Mononuclear cell (primary cell): Measurements from ENCODE around the gene SGPP1. TPM values are rescaled to one million over a fixed set of nuclear protein-coding genes. Genes with fewer than 3 reads are reported as not detected.
"Not testable (repeated sequence)": the region's sequence is repeated elsewhere in the genome, so short reads cannot be mapped to it uniquely, and the experiment has no call there.

Source experiments
- H3K27me3 ChIP-seq: 2 replicates; pipeline ENCODE4 v1.6.0; 2011; ENCODE audit warnings: low read length, control low read depth; ENCODE audit not compliant: insufficient read depth
- H3K4me1 ChIP-seq: 2 replicates; pipeline ENCODE4 v1.5.1; 2011; ENCODE audit warnings: mild to moderate bottlenecking, low read length, control low read depth; ENCODE audit not compliant: insufficient read depth
- H3K4me3 ChIP-seq: 2 replicates; pipeline ENCODE4 v1.5.1; 2011; ENCODE audit warnings: mild to moderate bottlenecking, low read length, moderate library complexity
- H3K9me3 ChIP-seq: 2 replicates; pipeline ENCODE4 v1.5.1; 2011; ENCODE audit warnings: low read depth, mild to moderate bottlenecking, control low read depth, low read length
- total RNA-seq: library from RNA; depleted of rRNA; stranded (reverse); fragments of >200 nt; gene quantifications from one replicate; pipeline ENCODE4 v1.2.3, GENCODE V29; 2012

Gene SGPP1
- total RNA-seq, 1 donor: 21.8 TPM

DNA sequence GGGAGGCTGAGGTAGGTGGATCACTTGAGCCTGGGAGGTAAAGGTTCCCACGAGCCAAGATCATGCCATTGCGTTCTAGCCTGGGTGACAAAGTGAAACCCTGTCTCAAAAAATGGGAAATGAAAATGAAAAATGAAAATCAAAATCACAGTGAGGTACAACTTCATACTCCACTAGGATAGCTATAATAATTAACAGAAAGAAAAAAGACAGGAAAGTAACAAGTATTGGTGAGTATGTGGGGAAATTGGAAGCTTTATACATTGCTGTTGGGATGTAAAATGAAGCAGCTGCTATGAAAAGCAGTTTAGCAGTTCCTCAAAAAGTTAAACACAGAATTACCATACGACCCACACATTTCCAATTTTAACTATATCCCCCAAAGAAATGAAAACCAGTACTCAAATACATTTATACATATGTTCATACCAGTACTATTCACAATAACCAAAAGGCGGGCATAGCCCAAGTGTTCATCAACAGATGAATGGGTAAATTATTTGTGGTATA lies 22.2 kb downstream of the SGPP1 start:
- H3K9me3 ChIP-seq: no peaks in the 10 kb centered on the region
- H3K27me3 ChIP-seq: no peaks in the 10 kb centered on the region
- no peak overlapping the region for H3K4me3 ChIP-seq
- H3K4me1 ChIP-seq: peaks cover 16% of the 10 kb centered on the region

DNA sequence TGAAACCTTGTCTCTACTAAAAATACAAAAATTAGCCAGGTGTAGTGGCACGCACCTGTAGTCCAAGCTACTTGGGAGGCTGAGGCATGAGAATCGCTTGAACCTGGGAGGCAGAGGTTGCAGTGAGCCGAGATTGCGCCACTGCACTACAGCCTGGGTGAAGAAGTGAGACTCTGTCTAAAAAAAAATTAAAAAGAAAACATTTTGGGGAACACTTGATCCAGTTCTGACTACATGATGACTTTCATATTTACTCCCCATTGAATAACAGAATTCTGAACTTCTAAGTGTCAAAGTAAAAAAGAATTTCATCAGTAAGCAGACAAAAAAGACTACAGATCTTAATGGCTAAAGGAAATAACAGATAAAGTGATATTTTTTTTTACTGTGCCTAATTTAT lies 25.3 kb downstream of the SGPP1 start:
- H3K27me3 ChIP-seq, H3K9me3 ChIP-seq, H3K4me3 ChIP-seq: not testable (repeated sequence)
- H3K4me1 ChIP-seq: peaks cover 16% of the 10 kb centered on the region

DNA sequence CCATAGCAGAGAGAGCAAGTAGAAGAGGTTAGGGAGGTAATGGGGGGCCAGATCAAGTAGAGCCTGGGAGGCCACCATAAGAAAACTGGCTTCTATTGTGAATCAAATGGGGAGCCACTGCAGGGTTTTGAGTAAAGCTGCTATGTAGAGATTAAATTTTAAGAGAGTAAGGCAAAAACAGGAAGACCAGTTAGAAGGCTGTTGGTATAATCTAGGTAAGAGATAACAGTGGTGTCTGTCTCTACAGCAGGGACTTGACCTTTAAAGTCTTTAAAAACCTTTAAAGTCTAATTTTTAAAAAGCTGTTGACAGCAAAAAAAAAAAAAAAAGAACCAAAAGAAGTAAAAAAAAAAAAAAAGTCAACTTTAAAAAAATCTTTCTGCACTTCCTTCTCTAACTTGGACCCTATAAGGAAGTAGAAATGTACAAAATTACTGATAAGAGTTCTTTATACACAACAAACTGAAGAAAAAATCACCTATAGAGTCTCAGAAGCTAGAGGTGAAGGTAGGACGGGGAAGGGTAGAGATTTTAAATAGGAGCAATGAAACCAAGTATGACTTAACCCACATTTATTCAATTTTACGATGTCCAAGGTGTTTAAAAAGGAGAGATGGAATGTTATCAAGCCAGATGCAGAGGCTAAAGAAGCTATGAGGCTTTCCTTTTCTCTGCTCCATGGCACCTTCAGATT lies 26.1 kb downstream of the SGPP1 start:
- H3K4me1 ChIP-seq: peaks cover 16% of the 10 kb centered on the region
- no peaks in the 10 kb centered on the region for H3K9me3 ChIP-seq
- H3K4me3 ChIP-seq: no peak overlapping the region
- H3K27me3 ChIP-seq: no peaks in the 10 kb centered on the region

DNA sequence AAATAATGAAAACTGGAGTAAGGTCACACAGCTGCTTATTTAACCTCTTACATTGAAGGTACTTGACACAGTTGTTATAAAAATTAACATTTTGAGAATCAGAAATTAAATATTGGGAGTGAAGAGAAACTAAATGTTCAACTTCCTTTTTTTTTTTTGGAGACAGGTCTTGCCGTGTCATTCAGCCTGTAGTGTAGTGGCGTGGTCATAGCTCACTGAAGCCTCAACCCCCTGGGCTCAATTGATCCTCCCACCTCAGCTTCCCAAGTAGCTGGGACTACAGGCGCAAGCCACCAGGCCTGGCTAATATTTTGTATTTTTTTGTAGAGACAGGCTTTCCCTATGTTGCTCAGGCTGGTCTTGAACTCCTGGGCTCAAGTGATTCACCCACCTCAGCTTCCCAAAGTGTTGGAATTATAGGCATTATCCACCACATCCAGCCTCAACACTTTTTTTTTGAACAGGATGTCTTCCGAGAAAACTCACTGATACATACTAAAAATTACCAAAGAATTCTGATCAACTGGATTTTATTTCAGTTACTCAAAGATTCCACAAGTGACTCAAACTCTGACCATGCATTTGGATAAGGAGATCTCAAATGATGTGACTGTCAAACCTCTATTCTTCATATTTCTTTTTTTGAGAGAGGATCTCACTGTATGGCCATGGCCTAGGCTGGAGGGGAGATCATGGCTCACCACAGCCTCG lies 35.4 kb downstream of the SGPP1 start:
- Histone ChIP-seq H3K27me3 (no peaks in the 10 kb centered on the region), H3K4me3 (no peak overlapping the region), H3K9me3 (no peaks in the 10 kb centered on the region), H3K4me1 (no peaks in the 10 kb centered on the region)

DNA sequence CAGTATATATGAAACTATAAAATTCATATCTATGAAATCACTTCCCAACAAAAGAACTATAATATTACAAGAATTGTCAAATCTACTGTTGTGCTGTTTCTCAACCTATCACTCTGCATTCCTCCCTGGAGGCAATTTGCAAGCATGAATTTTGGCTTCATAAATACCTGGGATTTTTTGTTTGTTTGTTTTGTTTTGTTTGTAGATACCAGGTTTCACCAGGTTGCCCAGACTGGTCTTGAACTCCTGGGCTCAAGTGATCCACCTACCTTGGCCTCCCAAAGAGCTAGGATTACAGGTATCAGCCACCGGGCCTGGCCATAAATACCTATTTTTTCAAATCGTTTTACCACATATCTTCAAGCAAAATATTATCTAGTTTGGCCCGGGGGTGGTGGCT lies 38.7 kb downstream of the SGPP1 start:
- Histone ChIP-seq H3K9me3 (no peaks in the 10 kb centered on the region), H3K27me3 (no peaks in the 10 kb centered on the region), H3K4me3 (no peak overlapping the region), H3K4me1 (no peaks in the 10 kb centered on the region)

DNA sequence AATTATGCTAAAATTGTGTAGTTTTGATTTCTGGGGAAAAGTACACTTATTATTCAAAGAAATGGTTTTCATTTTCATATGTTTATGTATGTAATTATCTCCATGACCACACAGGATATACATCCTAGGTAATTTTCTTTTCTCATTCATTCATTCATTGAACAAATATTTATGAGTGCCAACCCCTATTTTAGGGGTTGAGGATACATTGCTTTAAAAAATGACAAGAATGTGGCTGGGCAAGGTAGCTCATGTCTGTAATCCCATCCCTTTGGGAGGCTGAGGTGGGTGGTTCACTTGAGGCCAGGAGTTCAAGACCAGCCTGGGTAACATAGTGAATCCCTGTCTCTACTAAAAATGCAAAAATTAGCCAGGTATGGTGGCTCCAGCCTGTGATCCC lies 40.9 kb downstream of the SGPP1 start:
- H3K9me3 ChIP-seq: no peaks in the 10 kb centered on the region
- no peaks in the 10 kb centered on the region for H3K27me3 ChIP-seq
- H3K4me3 ChIP-seq: no peak overlapping the region

DNA sequence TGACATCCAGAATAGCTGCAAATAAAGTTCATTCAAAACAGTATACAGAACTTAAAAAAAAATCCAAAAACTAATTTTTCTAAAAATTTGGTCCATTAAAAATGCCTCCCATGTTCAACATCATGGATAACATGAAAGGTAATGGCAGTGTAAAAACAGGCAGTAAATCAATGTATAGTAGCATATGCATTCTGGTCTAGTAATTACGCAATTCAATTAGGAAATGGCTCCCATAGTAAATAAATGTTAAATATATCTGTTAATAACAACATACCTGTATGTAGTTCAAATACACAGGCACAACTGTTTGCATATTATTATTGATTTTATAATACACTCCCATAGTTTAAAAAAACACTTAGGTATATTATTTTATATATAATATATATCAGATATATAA lies 42.5 kb downstream of the SGPP1 start:
- Histone ChIP-seq H3K9me3 (no peaks in the 10 kb centered on the region), H3K4me3 (no peak overlapping the region), H3K4me1 (no peaks in the 10 kb centered on the region), H3K27me3 (no peaks in the 10 kb centered on the region)

More for the DNA sequence above, 40.9 kb downstream of the SGPP1 start:
- no peaks in the 10 kb centered on the region for H3K4me1 ChIP-seq

DNA sequence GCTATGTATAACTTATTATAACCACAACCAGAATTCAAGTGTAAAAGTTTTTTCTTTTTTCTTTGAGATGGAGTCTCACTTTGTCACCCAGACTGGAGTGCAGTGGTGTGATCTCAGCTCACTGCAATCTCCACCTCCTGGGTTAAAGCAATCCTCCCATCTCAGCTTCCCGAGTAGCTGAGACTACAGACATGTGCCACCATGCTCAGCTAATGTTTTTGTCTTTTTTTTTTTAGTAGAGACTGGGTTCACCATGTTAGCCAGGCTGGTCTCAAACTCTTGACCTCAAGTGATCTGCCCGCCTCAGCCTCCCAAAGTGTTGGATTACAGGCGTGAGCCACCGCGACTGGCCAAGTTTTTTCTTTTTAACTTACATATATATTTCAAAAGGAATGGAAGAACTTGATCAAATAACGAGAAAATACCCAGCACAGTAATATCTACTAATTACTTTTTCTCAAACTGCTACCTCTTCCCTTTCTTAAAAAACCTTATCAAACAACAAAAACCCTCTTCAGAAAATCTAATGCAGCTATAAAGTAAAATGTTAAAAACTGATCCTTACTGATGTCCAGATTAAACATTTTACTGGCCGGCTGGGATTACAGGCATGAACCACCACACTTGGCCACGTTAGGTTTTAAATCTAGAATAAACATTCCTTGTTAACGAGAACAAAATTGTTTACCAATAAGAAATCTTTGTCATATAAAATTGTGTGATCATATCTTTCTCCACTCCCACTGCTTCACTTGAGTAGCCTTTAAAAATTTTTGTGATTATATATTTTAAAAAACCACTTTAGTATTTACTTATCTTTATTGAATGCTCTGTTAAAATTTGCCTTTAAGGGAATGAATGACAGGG lies 44.9 kb downstream of the SGPP1 start:
- Histone ChIP-seq H3K4me1 (no peaks in the 10 kb centered on the region), H3K4me3 (no peak overlapping the region), H3K9me3 (no peaks in the 10 kb centered on the region), H3K27me3 (no peaks in the 10 kb centered on the region)

DNA sequence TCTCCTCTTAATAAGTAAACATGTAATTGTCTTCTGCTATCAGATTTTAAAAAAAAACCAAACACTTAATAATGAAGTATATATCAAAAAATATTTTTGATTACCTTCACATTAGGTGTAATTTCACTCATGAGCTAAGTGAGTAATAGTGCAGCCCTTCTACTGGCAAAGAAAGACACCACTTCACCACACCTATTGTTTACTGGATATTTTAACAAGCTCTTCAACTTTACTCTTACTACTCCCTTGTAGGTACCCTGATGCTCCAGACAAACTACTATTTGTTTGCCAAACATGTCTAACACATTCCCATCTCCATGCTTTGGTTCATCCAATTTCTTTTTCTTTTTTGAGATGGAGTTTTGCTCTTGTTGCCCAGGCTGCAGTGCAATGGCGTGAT lies 49.3 kb downstream of the SGPP1 start:
- no peaks in the 10 kb centered on the region for H3K9me3 ChIP-seq
- no peaks in the 10 kb centered on the region for H3K27me3 ChIP-seq

DNA sequence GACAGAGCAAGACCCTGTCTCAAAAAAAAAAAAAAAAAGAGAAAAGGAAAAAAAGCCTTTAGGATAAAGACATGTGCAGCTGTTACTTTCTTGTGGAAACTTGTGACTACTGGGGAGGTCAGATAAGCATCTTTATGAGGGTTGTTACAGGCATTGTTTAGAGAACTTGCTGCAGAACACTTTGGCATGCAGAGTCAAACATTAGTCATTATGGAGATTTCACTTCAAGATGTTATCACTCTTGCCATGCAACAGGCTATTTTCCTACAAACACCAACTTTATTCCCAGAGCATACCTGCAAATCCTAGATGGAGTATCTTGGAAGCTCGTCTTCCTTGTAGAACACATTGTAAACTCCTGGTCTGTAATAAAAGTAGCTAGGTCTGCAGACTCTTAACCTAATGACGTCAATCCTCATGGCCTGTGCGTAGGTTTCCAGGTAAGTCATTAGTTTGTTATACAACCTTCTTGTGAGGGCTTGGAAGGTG lies 49.9 kb downstream of the SGPP1 start:
- Histone ChIP-seq H3K9me3 (no peaks in the 10 kb centered on the region), H3K27me3 (no peaks in the 10 kb centered on the region), H3K4me1 (no peaks in the 10 kb centered on the region), H3K4me3 (no peak overlapping the region)

More for the DNA sequence above, 49.3 kb downstream of the SGPP1 start:
- Histone ChIP-seq H3K4me3 (no peak overlapping the region), H3K4me1 (no peaks in the 10 kb centered on the region)

DNA sequence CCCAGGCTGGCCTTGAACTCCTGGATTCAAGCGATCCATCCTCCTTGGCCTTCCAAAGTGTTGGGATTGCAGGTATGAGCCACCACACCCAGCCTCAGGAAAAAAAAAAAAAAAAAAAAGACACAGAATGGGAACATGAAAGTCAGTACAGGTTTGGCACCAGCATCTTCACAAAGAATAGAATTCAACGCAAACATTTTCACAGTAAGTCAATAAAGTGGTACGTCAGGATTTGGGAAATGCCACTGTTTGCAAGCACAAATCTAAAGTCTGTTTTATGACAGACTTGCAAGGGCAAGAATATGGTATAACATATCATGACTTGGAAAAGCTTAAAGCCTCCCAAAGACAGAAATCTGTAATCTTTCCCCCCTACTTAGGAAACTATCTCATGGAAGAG lies 51.2 kb downstream of the SGPP1 start:
- H3K4me1 ChIP-seq: no peaks in the 10 kb centered on the region
- no peaks in the 10 kb centered on the region for H3K27me3 ChIP-seq
- H3K9me3 ChIP-seq: no peaks in the 10 kb centered on the region
- no peak overlapping the region for H3K4me3 ChIP-seq

DNA sequence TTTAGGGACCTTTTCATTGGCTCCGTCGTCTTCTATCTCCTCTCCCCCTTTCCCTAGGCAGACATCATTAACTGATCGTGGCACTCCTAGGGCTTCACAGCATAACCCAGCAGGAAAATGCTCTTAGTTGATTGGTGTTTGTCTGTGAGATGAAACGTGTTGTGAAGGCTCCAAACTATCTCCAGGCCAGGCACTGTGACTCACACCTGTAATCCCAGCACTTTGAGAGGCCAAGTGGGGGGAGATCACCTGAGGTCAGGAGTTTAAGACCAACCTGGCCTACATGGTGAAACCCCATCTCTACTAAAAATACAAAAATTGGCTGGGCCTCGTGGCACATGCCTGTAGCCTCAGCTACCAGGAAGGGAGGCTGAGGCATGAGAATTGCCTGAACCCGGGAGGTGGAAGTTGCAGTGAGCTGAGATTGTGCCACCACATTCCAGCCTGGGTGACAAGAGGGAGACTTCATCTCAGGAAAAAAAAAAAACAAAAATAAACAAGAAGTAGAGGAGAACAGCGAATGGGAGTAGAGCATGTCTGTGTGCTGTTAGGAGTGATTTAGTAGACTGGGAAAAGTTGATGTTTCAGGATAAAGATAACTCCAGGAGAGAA lies 53.9 kb downstream of the SGPP1 start:
- Histone ChIP-seq H3K4me3 (no peak overlapping the region), H3K9me3 (no peaks in the 10 kb centered on the region), H3K4me1 (no peaks in the 10 kb centered on the region), H3K27me3 (no peaks in the 10 kb centered on the region)

DNA sequence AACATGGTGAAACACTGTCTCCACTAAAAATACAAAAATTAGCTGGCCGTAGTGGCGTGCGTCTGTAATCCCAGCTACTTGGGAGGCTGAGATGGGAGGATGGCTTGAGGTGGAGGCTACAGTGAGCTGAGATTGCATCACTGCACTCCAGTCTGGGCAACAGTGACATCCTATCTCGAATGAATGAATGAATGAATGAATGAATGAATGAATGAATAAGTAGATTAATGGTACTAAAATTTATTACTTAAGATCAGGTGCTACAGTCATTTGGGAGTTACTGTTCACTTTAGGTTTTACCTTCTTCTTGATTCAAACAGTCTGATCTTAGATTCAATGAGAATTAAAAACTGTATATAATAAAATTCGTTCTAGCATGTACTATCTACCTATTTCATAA lies 54.6 kb downstream of the SGPP1 start:
- Histone ChIP-seq H3K4me3 (no peak overlapping the region), H3K4me1 (no peaks in the 10 kb centered on the region), H3K9me3 (no peaks in the 10 kb centered on the region), H3K27me3 (no peaks in the 10 kb centered on the region)

DNA sequence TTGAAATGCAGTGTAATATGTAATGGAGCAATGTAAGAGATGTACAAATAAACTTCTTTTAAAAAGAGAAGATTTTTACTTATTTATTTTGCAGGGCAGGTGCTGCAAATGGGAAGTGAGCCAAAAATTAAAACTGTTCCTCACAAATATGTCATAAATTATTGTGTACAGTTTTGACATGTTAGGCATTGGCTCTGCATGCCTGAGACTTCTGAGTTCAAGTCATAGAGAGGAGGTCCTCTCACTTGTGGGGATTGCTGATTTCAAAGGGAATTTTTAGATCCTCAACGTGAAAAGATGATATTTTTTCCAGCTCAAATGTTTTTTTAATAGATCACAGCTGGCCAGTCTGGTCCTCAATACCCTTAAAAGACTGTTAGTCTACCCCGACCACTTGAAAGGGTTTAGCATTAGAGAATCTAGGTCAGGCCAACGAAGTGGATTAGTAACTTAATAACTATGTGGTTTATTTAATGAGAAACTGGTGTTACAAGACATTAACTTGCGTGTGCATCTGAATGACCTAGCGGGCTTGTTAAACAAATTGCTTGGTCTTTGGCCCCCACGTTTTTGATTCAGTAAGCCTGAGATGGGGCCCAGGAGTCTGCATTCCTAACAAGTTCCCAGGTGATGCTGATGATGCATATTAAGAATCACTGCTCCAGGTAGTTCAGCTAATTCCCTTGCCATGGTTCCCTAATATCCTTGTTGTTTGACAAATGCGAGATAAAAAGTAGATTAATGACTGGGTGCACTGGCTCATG lies 55.3 kb downstream of the SGPP1 start:
- H3K4me3 ChIP-seq: no peak overlapping the region
- no peaks in the 10 kb centered on the region for H3K9me3 ChIP-seq
- no peaks in the 10 kb centered on the region for H3K27me3 ChIP-seq
- H3K4me1 ChIP-seq: no peaks in the 10 kb centered on the region
